Fibroblast of lung (primary cell): ENCODE data around the gene VAV2. TPM values are rescaled to one million over a fixed set of nuclear protein-coding genes. Genes with fewer than 3 reads are reported as not detected.

Experiments
- DNase-seq, 2 donors: peaks; one replicate each; pipeline versions ENCODE4 v3.0.0 to v3.0.0-alpha.2; 2010; ENCODE audit warnings: low read depth in 2 of 2
- H2AFZ ChIP-seq: 2 replicates; pipeline ENCODE4 v1.5.1; 2012; ENCODE audit warnings: low read length, control low read depth, inconsistent platforms
- H3K27ac ChIP-seq: 2 replicates; pipeline ENCODE4 v1.5.1; 2011; ENCODE audit warnings: low read length, control low read depth; ENCODE audit not compliant: insufficient read depth
- H3K27me3 ChIP-seq: 2 replicates; pipeline ENCODE4 v1.5.1; 2011; ENCODE audit warnings: mild to moderate bottlenecking, low read length; ENCODE audit not compliant: control insufficient read depth, insufficient read depth
- H3K36me3 ChIP-seq: 2 replicates; pipeline ENCODE4 v1.5.1; 2011; ENCODE audit warnings: low read length; ENCODE audit not compliant: control insufficient read depth, insufficient read depth
- H3K4me1 ChIP-seq: 2 replicates; pipeline ENCODE4 v1.5.1; 2011; ENCODE audit warnings: low read length; ENCODE audit not compliant: control insufficient read depth, insufficient read depth; ENCODE audit errors: extremely low read depth
- H3K4me2 ChIP-seq: 2 replicates; pipeline ENCODE4 v1.5.1; 2011; ENCODE audit warnings: low read length, control low read depth; ENCODE audit not compliant: insufficient read depth; ENCODE audit errors: extremely low read depth
- H3K4me3 ChIP-seq, 4 experiments: fragments of 200-600 bp in 1 of 4; sonication (generic) in 1 of 4; replicated peaks in 1 of 4; 2 replicates each; pipeline ENCODE4 v1.5.1; 2011 to 2016; ENCODE audit warnings: low read length in 4 of 4, low read depth in 3 of 4, mild to moderate bottlenecking in 3 of 4, control low read depth in 2 of 4, inconsistent platforms in 1 of 4, mixed read lengths in 1 of 4; ENCODE audit not compliant: insufficient read depth in 1 of 4; ENCODE audit errors: control extremely low read depth in 1 of 4
- H3K79me2 ChIP-seq: 2 replicates; pipeline ENCODE4 v1.5.1; 2012; ENCODE audit warnings: mild to moderate bottlenecking, low read length, inconsistent platforms; ENCODE audit not compliant: control insufficient read depth, insufficient read depth
- H3K9ac ChIP-seq: 2 replicates; pipeline ENCODE4 v1.5.1; 2011; ENCODE audit warnings: mild to moderate bottlenecking, low read length, control low read depth; ENCODE audit not compliant: insufficient read depth
- H3K9me3 ChIP-seq: 2 replicates; pipeline ENCODE4 v1.5.1; 2012; ENCODE audit warnings: low read depth, low read length; ENCODE audit not compliant: control insufficient read depth, insufficient read depth
- H4K20me1 ChIP-seq: 2 replicates; pipeline ENCODE4 v1.5.1; 2011; ENCODE audit warnings: low read length; ENCODE audit not compliant: control insufficient read depth, insufficient read depth; ENCODE audit errors: extremely low read depth
- EZH2 ChIP-seq: IDR thresholded peaks from 2 replicates; pipeline ENCODE4 v1.5.1; 2012; ENCODE audit warnings: low read length, control low read depth, mild to moderate bottlenecking; ENCODE audit errors: missing control alignments
- polyA plus RNA-seq, 2 donors: library from polyadenylated mRNA; depleted of rRNA in 1 of 2; stranded (reverse) in 1 of 2; unstranded in 1 of 2; fragments of >200 nt; gene quantifications; 2 replicates each; pipeline ENCODE4 v1.2.1, GENCODE V29; 2011 to 2012; ENCODE audit warnings: missing spikeins in 1 of 2
- total RNA-seq: library from RNA; depleted of rRNA; stranded (reverse); fragments of >200 nt; gene quantifications from 2 replicates; pipeline ENCODE4 v1.2.1, GENCODE V29; 2014
- TF ChIP-seq, protein P1 (sequence below), 2 donors: IDR thresholded peaks in 1 of 2; conservative IDR thresholded peaks in 1 of 2; 1 replicate in 1 of 2; 2 replicates in 1 of 2; pipeline ENCODE4 v1.5.1; 2011 to 2012; ENCODE audit warnings: low read length in 2 of 2, control low read depth in 1 of 2, inconsistent platforms in 1 of 2, low read depth in 1 of 2, mild to moderate bottlenecking in 1 of 2

VAV2 gene
- total and polyA plus RNA-seq, 2 donors (not counting 1 experiment from before 2014, with no cell fraction given) = 13.7 to 17.7 TPM

DNA sequence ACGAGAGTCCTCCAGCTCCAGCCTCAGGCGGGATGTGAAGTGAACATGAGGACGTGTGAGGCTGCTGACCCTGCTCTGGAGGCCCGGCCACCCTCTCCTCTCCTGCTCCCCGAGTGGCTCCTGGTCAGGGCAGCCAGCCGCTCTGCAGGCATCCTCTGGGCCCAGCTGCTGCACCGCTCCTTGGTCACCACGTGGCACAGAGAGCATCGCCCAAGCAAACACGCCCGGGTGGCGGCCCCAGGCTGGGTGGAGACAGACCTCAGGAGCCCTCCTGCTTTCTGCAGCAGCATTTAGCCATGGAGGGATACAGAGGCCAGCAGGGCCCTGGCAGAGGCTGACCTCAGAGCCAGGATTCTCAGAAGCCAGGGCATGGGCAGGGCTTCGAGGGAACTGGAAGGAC lies 184.3 kb downstream of the VAV2 start:
- Histone ChIP-seq H3K4me2 (no peak overlapping the region), H3K9ac (no peak overlapping the region), H2AFZ (no peak overlapping the region), H3K79me2 (no peaks in the 10 kb centered on the region), H3K4me3 (no peak overlapping the region), H3K27ac (no peak overlapping the region), H4K20me1 (no peaks in the 10 kb centered on the region), H3K4me1 (no peaks in the 10 kb centered on the region), H3K27me3 (no peaks in the 10 kb centered on the region), H3K36me3 (peaks cover 6% of the 10 kb centered on the region), H3K9me3 (no peaks in the 10 kb centered on the region)
- TF ChIP-seq, protein P1, sequence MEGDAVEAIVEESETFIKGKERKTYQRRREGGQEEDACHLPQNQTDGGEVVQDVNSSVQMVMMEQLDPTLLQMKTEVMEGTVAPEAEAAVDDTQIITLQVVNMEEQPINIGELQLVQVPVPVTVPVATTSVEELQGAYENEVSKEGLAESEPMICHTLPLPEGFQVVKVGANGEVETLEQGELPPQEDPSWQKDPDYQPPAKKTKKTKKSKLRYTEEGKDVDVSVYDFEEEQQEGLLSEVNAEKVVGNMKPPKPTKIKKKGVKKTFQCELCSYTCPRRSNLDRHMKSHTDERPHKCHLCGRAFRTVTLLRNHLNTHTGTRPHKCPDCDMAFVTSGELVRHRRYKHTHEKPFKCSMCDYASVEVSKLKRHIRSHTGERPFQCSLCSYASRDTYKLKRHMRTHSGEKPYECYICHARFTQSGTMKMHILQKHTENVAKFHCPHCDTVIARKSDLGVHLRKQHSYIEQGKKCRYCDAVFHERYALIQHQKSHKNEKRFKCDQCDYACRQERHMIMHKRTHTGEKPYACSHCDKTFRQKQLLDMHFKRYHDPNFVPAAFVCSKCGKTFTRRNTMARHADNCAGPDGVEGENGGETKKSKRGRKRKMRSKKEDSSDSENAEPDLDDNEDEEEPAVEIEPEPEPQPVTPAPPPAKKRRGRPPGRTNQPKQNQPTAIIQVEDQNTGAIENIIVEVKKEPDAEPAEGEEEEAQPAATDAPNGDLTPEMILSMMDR (conservative IDR thresholded peaks at IDR 0.05 in 1 of 2, IDR thresholded peaks at IDR 0.05 in 1 of 2; ENCODE audit: low read depth in 1 of 2, low read length in 2 of 2) = no peak
- TF ChIP-seq EZH2 = no peak
- DNase-seq = no peak

DNA sequence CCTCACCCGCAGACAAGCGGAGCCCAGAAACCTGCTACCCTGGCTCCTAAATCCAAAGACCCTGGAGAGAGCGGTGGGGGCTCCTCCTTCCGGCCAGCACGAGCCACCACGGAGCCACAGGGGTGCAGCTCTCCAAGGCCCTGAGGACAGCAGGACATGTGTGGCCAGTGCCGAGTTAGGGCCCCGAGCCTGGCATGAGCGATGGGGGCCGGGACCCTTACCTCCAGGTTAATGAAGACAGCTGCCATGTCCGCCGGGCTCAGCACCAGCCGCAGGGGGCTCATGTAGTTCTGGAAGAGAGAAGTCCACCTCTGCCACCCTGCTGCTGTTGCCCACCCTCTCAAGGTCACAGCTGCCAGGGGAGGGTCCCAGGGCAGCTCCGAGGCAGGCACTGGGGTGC lies 185.1 kb downstream of the VAV2 start:
- Histone ChIP-seq H3K4me2 (no peak overlapping the region), H3K79me2 (no peaks in the 10 kb centered on the region), H3K27me3 (no peaks in the 10 kb centered on the region), H4K20me1 (no peaks in the 10 kb centered on the region), H3K27ac (no peak overlapping the region), H3K4me1 (no peaks in the 10 kb centered on the region), H3K4me3 (no peak overlapping the region), H2AFZ (no peak overlapping the region), H3K9ac (no peak overlapping the region), H3K9me3 (no peaks in the 10 kb centered on the region), H3K36me3 (peaks cover 6% of the 10 kb centered on the region)
- DNase-seq = no peak
- TF ChIP-seq, protein P1 (conservative IDR thresholded peaks at IDR 0.05 in 1 of 2, IDR thresholded peaks at IDR 0.05 in 1 of 2; ENCODE audit: low read depth in 1 of 2, low read length in 2 of 2) = no peak
- no peak for TF ChIP-seq EZH2

DNA sequence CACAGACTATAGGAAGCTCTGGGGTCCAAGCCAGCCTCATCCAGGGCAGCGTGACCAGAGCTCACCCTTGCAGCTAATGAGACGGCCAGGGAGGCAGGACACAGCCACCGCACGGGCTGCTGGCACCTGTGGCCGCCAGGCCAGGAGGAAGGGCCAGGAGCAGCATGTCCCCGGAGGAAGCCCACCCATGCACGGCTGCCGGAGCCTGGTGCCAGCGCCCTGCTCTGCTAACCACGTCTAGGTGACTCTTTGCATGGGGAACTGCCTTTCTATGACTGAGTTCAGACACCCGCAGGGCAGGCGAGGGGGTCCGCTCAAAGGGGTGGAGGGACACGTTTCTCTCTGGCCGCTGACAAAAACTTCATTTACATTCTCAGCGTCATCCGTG lies 185.5 kb downstream of the VAV2 start:
- H3K4me2 ChIP-seq = no peak overlapping the region
- no peaks in the 10 kb centered on the region for H3K79me2 ChIP-seq
- H2AFZ ChIP-seq = no peak overlapping the region
- no peaks in the 10 kb centered on the region for H3K4me1 ChIP-seq
- no peaks in the 10 kb centered on the region for H3K27me3 ChIP-seq
- no peak for DNase-seq
- peaks cover 6% of the 10 kb centered on the region for H3K36me3 ChIP-seq
- H4K20me1 ChIP-seq = no peaks in the 10 kb centered on the region
- H3K9me3 ChIP-seq = no peaks in the 10 kb centered on the region
- H3K4me3 ChIP-seq = no peak overlapping the region
- no peak overlapping the region for H3K9ac ChIP-seq
- TF ChIP-seq, protein P1 (conservative IDR thresholded peaks at IDR 0.05 in 1 of 2, IDR thresholded peaks at IDR 0.05 in 1 of 2; ENCODE audit: low read depth in 1 of 2, low read length in 2 of 2) = no peak
- TF ChIP-seq EZH2 = no peak
- H3K27ac ChIP-seq = no peak overlapping the region
